Measurements from ENCODE around the gene MAPK1IP1L. TPM values are rescaled to one million over a fixed set of nuclear protein-coding genes. Genes with fewer than 3 reads are reported as not detected.
A peak's percentile ranks its signal among the peaks of the same experiment; 100 is the strongest.

Gene MAPK1IP1L
- total and polyA plus RNA-seq, 2 of the 4 experiments (the other 2 are of a cell fraction): 44.8 to 168 TPM

DNA sequence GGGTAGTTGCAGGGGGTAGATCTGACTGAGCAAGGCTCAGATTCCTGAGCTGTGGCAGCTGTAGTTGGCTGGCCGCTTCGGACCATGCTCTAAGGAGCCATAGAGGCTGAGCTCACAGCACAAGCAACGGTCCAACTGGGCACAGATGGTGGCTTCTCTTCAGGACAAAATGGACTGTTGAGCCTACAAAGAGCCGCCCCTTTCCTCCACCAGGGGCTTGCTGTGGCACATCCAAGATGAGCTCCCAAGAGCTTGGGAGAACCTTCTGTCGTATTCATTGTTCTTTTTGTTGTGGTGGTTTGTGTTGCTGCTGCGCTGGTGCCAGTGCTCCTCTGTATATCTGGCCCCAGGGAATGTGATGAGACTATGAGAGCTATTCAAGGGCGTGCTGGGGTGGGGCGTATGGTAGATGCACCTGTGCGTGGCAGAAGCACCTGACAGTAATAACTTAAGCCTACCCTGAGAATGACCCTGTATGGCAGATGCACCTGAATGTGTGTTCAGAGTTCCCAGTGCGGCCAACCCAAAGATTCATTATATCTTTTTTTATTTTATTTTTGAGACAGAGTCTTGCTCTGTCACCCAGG is 59.8 kb downstream of the MAPK1IP1L start:
- no peak overlapping the region for H3K4me3 ChIP-seq (ENCODE audit: insufficient read depth, low read depth, low read length)
- no peak overlapping the region for H4K5ac ChIP-seq (ENCODE audit: low read depth, low read length)
- no peak overlapping the region for H3K18ac ChIP-seq (ENCODE audit: low read depth, low read length)
- H3K79me1 ChIP-seq (ENCODE audit: low read depth in 1 of 2, low read length in 2 of 2): peaks cover 0 to 8% of the 10 kb centered on the region in 2 experiments; a peak in 1 of 4 replicates
- no peak overlapping the region for H3K27ac ChIP-seq (ENCODE audit: insufficient read depth, low read length)
- no peak overlapping the region for H3K56ac ChIP-seq (ENCODE audit: extremely low read depth, insufficient read depth, low read length)
- no TSS peak for BruUV-seq (replicated peaks)
- H3K23ac ChIP-seq (ENCODE audit: low read depth, low read length): no peak overlapping the region
- intact Hi-C loops (cut with micrococcal nuclease): no loop called here
- no peaks in the 10 kb centered on the region for H3K9me3 ChIP-seq (ENCODE audit: control insufficient read depth, insufficient read depth, low read length)
- no peak overlapping the region for H3K4ac ChIP-seq (ENCODE audit: low read depth, low read length)
- H4K91ac ChIP-seq (ENCODE audit: insufficient read depth, low read depth, low read length): no peak overlapping the region
- H2BK120ac ChIP-seq (ENCODE audit: low read depth, low read length): no peak overlapping the region
- H3K9ac ChIP-seq (ENCODE audit: low read depth, low read length): no peak overlapping the region
- H2BK20ac ChIP-seq (ENCODE audit: low read depth, low read length): no peak overlapping the region
- peaks cover 13% of the 10 kb centered on the region for H3K4me1 ChIP-seq (ENCODE audit: control insufficient read depth, insufficient read depth, low read length)
- ChIA-PET CTCF (no interaction called here), POLR2A (ENCODE audit: unreplicated experiment) (no interaction called here)
- no peak overlapping the region for H2BK15ac ChIP-seq (ENCODE audit: low read depth, low read length)
- dilution Hi-C loops (cut with HindIII; ENCODE audit: low sequenced_read_pairs, unreplicated experiment): no loop called here
- peak overlapping the region; percentile 1 for H2AFZ ChIP-seq (replicated peaks; ENCODE audit: low read length, poor library complexity)
- 100% methylated on average over 2 of the region's 10 CpGs; no CpG with 5 or more reads in 1 of the 2 experiments for WGBS, 2 experiments (ENCODE audit: extremely low coverage in 2 of 2, insufficient read length in 1 of 2)
- ATAC-seq (ENCODE audit: low read depth): no peak
- H2AK9ac ChIP-seq (replicated peaks; ENCODE audit: low read depth, low read length, poor library complexity): peak overlapping the region; percentile 5
- no peak overlapping the region for H3K4me2 ChIP-seq (ENCODE audit: low read depth, low read length)
- H3K27me3 ChIP-seq (ENCODE audit: control insufficient read depth, insufficient read depth, low read length): no peaks in the 10 kb centered on the region
- H2AK5ac ChIP-seq (ENCODE audit: low read depth, low read length): no peak overlapping the region
- H4K20me1 ChIP-seq (ENCODE audit: insufficient read depth, low read length): 0 out of 2 replicates have a peak, but pooled peaks cover 3% of the 10 kb centered on the region
- H3K14ac ChIP-seq (replicated peaks; ENCODE audit: low read depth, low read length): no peak overlapping the region
- in situ Hi-C loops (cut with MboI; ENCODE audit: low sequenced_read_pairs): no loop called here
- no peak overlapping the region for H2BK5ac ChIP-seq (ENCODE audit: low read depth, low read length, poor library complexity, severe bottlenecking)
- no peak for DNase-seq
- H4K8ac ChIP-seq (ENCODE audit: low read depth in 2 of 2, low read length in 2 of 2): no peak overlapping the region
- H3K9me1 ChIP-seq (ENCODE audit: insufficient read depth, low read length): peaks cover 4% of the 10 kb centered on the region; the same call in 1 of the 2 replicates
- no peaks in the 10 kb centered on the region for H3K36me3 ChIP-seq (ENCODE audit: control insufficient read depth, insufficient read depth, low read length)
- TF ChIP-seq RCOR1 (IDR thresholded peaks at IDR 0.05; ENCODE audit: insufficient replicate concordance, low read length): no peak
- TF ChIP-seq POLR2A (IDR thresholded peaks at IDR 0.05; ENCODE audit: low read depth, low read length): no peak
- no peak for TF ChIP-seq NFE2L2 (IDR thresholded peaks at IDR 0.05; ENCODE audit: low read depth, low read length)
- TF ChIP-seq SMC3 (IDR thresholded peaks at IDR 0.05; ENCODE audit: low read depth, low read length): no peak
- TF ChIP-seq MAZ (IDR thresholded peaks at IDR 0.05; ENCODE audit: borderline replicate concordance, low read depth, low read length): no peak
- no peak for TF ChIP-seq MAFK (IDR thresholded peaks at IDR 0.05; ENCODE audit: low read depth, low read length)
- TF ChIP-seq RAD21 (IDR thresholded peaks at IDR 0.05; ENCODE audit: low read length): no peak
- no peak for TF ChIP-seq CHD1 (IDR thresholded peaks at IDR 0.05; ENCODE audit: low read depth, low read length)
- no peak for TF ChIP-seq ELK1 (IDR thresholded peaks at IDR 0.05; ENCODE audit: borderline replicate concordance, low read depth, low read length)
- no peak for TF ChIP-seq RFX5 (IDR thresholded peaks at IDR 0.05; ENCODE audit: low read depth, low read length)

Measured in IMR-90 (cell line).